SU-DHL-6 (cell line): ENCODE results near the gene PNMA8C.

Experiments used
- H2AFZ ChIP-seq: fragments of 200-600 bp; sonication (generic); 2 replicates; pipeline ENCODE4 v1.6.1; 2014; ENCODE audit warnings: low read depth, mild to moderate bottlenecking, moderate library complexity, mixed read lengths, antibody characterized with exemption, low read length; ENCODE audit not compliant: severe bottlenecking
- H3F3A ChIP-seq: fragments of 200-600 bp; shearing (Covaris generic); 2 replicates; pipeline ENCODE4 v1.6.0; 2016; ENCODE audit warnings: antibody characterized with exemption, mild to moderate bottlenecking; ENCODE audit not compliant: insufficient read depth
- H3K27ac ChIP-seq: fragments of 200-600 bp; sonication (generic); 2 replicates; pipeline ENCODE4 v1.5.1; 2016; ENCODE audit warnings: low read depth, mild to moderate bottlenecking, low read length, moderate library complexity, mixed read lengths
- H3K27me3 ChIP-seq: fragments of 200-600 bp; sonication (generic), shearing (Covaris generic); 2 replicates; pipeline ENCODE4 v1.6.0; 2014; ENCODE audit warnings: mild to moderate bottlenecking, low read length
- H3K36me3 ChIP-seq: fragments of 200-600 bp; sonication (generic); 2 replicates; pipeline ENCODE4 v1.6.1; 2014; ENCODE audit warnings: mild to moderate bottlenecking, low read length, mixed read lengths
- H3K4me2 ChIP-seq: fragments of 300-600, 200-600 bp; shearing (Covaris generic), sonication (generic); 2 replicates; pipeline ENCODE4 v1.6.0; 2014; ENCODE audit warnings: low read length, low read depth, mild to moderate bottlenecking; ENCODE audit not compliant: poor library complexity, severe bottlenecking
- H3K4me3 ChIP-seq: fragments of 200-600 bp; sonication (generic); 2 replicates; pipeline ENCODE4 v1.5.1; 2014; ENCODE audit warnings: antibody characterized with exemption, low read length, mild to moderate bottlenecking, mixed read lengths; ENCODE audit not compliant: insufficient read depth, poor library complexity, severe bottlenecking
- H3K79me2 ChIP-seq: fragments of 200-600 bp; sonication (generic); 2 replicates; pipeline ENCODE4 v1.6.1; 2014; ENCODE audit warnings: mild to moderate bottlenecking, low read length, moderate library complexity; ENCODE audit not compliant: insufficient read depth
- H3K9ac ChIP-seq: fragments of 200-600 bp; sonication (generic); 2 replicates; pipeline ENCODE4 v1.7.0; 2014; ENCODE audit warnings: mild to moderate bottlenecking, low read length
- H3K9me2 ChIP-seq: fragments of 200-600 bp; sonication (generic); replicated peaks from 2 replicates; pipeline ENCODE4 v1.6.1; 2014; ENCODE audit warnings: low read length; ENCODE audit not compliant: insufficient read depth
- H3K9me3 ChIP-seq: fragments of 200-600 bp; sonication (generic); 2 replicates; pipeline ENCODE4 v1.6.1; 2014; ENCODE audit warnings: low read length, mixed read lengths; ENCODE audit not compliant: insufficient read depth
- H4K20me1 ChIP-seq: fragments of 200-600 bp; sonication (generic); 2 replicates; pipeline ENCODE4 v1.6.1; 2014; ENCODE audit warnings: low read depth, mild to moderate bottlenecking, antibody characterized with exemption, low read length, moderate library complexity, mixed read lengths
- CTCF ChIP-seq: fragments of 200-600 bp; sonication (generic); IDR thresholded peaks from one replicate; pipeline ENCODE4 v1.5.1; 2017; ENCODE audit warnings: antibody characterized with exemption, mild to moderate bottlenecking, low read length, moderate library complexity; ENCODE audit not compliant: insufficient read depth, poor library complexity, severe bottlenecking
- EZH2phosphoT487 ChIP-seq: fragments of 200-600 bp; sonication (generic), shearing (Covaris generic); conservative IDR thresholded peaks from 2 replicates; pipeline ENCODE4 v1.6.1; 2018; ENCODE audit warnings: mild to moderate bottlenecking, antibody characterized with exemption, low read length, moderate library complexity, mixed read lengths

The PNMA8C gene

GRCh38 chr19:46388311-46389095 is 40.2 kb downstream of the PNMA8C start:
- H3K9ac ChIP-seq, result no peak overlapping the region
- no peaks in the 10 kb centered on the region for H3K79me2 ChIP-seq
- H4K20me1 ChIP-seq, result no peaks in the 10 kb centered on the region
- no peaks in the 10 kb centered on the region for H3K36me3 ChIP-seq
- no peaks in the 10 kb centered on the region for H3K9me3 ChIP-seq
- no peak overlapping the region for H2AFZ ChIP-seq
- H3K27me3 ChIP-seq, result no peaks in the 10 kb centered on the region
- no peak overlapping the region for H3K4me3 ChIP-seq
- H3K27ac ChIP-seq, result no peak overlapping the region
- no peaks in the 10 kb centered on the region for H3K9me2 ChIP-seq
- H3K4me2 ChIP-seq, result no peak overlapping the region
- TF ChIP-seq EZH2phosphoT487 (no peak), CTCF (no peak)
- H3F3A ChIP-seq, result no peaks in the 10 kb centered on the region; the same call in 1 of the 2 replicates

GRCh38 chr19:46387713-46388130 is 41.0 kb downstream of the PNMA8C start:
- H3K36me3 ChIP-seq, result no peaks in the 10 kb centered on the region
- no peak overlapping the region for H2AFZ ChIP-seq
- TF ChIP-seq CTCF (no peak), EZH2phosphoT487 (no peak)
- H3F3A ChIP-seq, result no peaks in the 10 kb centered on the region
- H3K4me3 ChIP-seq, result no peak overlapping the region
- no peaks in the 10 kb centered on the region for H3K9me3 ChIP-seq
- H3K27ac ChIP-seq, result no peak overlapping the region
- H3K79me2 ChIP-seq, result no peaks in the 10 kb centered on the region
- no peaks in the 10 kb centered on the region for H3K27me3 ChIP-seq
- H3K9ac ChIP-seq, result no peak overlapping the region
- no peaks in the 10 kb centered on the region for H3K9me2 ChIP-seq
- no peak overlapping the region for H3K4me2 ChIP-seq
- no peaks in the 10 kb centered on the region for H4K20me1 ChIP-seq

- Histone ChIP-seq H3K27me3 (no peaks in the 10 kb centered on the region), H3K9ac (no peak overlapping the region), H2AFZ (no peak overlapping the region), H4K20me1 (no peaks in the 10 kb centered on the region), H3K4me3 (no peak overlapping the region), H3K9me2 (no peaks in the 10 kb centered on the region), H3K4me2 (no peak overlapping the region), H3K27ac (no peak overlapping the region), H3K79me2 (no peaks in the 10 kb centered on the region), H3F3A (no peaks in the 10 kb centered on the region), H3K9me3 (no peaks in the 10 kb centered on the region), H3K36me3 (0 out of 2 replicates have a peak, but pooled peaks cover 2% of the 10 kb centered on the region)
- TF ChIP-seq EZH2phosphoT487 (no peak), CTCF (no peak)
These were observed 41.6 kb downstream of the PNMA8C start for GRCh38 chr19:46386996-46387712.
